Right renal pelvis (tissue), 4 donors: ENCODE results near the gene XPO1. TPM values are rescaled to one million over a fixed set of nuclear protein-coding genes. Genes with fewer than 3 reads are reported as not detected.
A peak's percentile ranks its signal among the peaks of the same experiment; 100 is the strongest.
"Not testable (repeated sequence)": the region's sequence is repeated elsewhere in the genome, so short reads cannot be mapped to it uniquely, and the experiment has no call there.

Source experiments
- DNase-seq, 4 donors: peaks; one replicate each; pipeline ENCODE4 v3.0.0-alpha.2; 2013; ENCODE audit warnings: low read depth in 4 of 4, low spot score in 3 of 4, missing footprints in 1 of 4
- polyA plus RNA-seq, 4 donors: library from polyadenylated mRNA; unstranded; fragments of 120-200 nt; gene quantifications; one replicate each; pipeline ENCODE4 v1.2.1, GENCODE V29; 2013; ENCODE audit not compliant: insufficient read length in 4 of 4

Gene XPO1
- polyA plus RNA-seq, 4 donors = 213 to 267 (median 247) TPM

GRCh38 chr2:61536572-61537276 lies 1.4 kb downstream of the XPO1 start:
- DNase-seq = peak; percentile 63 to 86 (median 80)

GRCh38 chr2:61536180-61536571 lies 2.0 kb downstream of the XPO1 start:
- DNase-seq = peak in 1 of 4 donors; percentile 12

DNA sequence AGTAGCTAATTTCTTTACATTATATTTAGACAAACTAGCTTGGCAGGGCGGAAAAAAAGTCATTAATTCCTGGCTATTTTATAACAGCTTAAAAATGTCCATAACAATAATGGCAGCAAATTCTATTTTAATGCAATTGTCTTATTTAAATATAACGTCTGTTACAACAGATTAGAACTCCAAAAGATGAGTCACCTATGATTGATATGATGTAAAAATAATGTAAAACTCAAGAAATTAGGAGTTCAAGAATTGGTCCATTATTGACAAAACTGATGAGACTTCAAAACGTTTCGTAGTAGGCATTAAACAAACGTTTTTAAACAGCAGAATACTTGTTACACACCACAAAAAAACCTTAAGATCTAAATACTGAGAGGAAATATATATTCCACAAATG lies 2.7 kb downstream of the XPO1 start:
- DNase-seq = no peak

DNA sequence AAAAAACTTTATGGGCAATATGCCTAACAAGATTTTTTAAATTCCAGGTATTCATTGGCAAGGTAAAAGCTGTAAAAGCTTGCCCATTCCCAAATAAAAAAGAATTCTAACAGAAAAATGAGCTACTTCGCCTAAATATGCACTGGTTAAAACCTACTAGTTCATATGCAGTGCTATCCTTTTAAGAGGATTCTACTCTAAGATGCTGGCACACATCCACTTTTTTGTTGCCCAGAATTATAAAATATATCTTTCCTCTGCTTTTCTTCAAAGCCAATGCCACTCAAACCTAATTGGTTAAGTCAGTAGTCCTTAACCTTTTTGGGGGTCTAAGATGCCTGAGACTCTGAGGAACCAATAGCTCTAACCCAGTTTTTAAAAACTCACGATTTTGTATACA lies 3.2 kb downstream of the XPO1 start:
- no peak for DNase-seq

DNA sequence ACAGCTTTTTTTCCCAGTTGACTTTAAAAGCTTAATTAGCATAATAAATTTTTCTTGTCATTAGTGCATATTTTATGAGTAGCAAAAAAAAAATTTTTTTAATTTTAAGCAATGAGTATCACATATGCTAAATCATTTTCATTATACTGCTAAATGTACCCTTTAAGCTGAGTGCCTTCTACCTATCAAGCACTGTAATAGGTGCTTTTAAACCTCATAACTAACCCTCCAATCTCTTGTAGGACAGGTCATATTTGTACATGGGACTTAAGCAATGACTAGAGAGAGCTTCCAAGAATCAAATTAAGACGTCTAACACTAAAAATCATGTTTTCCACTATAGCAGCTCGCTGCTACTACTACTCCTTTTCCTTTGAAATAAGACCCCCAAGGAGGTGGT lies 7.4 kb downstream of the XPO1 start:
- DNase-seq = no peak

DNA sequence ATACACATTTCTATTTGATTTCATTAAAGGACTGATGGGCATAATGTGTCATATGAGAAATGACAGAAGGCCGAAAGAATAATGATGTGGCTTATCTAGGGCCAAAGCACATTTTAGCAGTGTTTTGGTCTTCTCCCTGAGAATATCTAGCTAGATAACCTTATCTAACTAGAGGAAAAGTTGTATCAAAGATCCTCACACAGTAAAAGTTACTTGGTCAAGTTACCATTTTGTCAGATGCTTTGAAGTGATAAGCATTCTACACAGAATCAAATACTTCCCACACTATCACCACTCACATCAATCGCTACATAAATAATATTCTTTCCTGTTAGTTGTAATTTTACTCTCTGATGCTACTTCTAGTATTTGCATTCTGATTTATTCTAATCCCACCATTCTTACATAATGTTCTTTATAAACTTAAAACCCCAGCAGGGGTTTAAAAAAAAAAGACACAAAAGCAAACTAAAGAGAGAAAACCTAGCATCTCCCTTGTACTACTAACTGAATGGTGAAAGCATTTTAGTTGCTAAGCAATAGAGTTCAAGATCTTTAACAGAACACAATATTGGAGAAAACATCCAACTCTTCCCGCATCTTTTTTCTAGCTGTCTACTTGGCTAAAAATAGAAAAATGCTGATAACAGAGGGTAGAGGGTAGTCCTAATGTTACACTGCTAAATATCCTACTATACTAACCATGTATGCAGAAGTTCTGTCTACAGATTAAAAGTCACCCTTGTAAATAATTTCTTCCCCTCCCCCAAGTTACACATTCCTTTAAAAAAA lies 8.0 kb downstream of the XPO1 start:
- DNase-seq = no peak

- no peak for DNase-seq
Measured at GRCh38 chr2:61520261-61520660, 17.9 kb downstream of the XPO1 start.

DNA sequence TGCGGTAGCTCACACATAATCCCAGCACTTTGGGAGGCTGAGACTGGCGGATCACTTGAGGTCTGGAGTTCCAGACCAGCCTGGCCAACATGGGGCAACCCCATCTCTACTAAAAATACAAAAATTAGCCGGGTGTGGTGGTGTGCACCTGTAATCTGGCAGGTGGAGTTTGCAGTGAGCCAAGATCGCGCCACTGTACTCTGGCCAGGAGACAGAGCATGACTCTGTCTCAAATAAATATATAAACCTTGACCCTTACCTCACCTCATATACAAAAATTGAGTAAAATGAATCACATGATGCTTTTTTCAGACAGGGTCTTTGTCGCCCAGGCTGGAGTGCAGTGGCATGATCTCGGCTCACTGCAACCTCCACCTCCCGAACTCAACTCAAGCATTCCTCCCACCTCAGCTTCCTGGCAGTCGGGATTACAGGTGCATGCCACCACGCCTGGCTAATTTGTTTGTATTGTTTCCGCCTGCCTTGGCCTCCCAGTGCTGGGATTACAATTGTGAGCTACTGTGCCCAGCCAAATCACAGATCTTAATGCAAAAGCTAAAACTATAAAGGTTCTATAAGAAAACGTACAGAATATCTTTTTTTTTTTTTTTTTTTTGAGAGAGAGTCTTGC lies 25.3 kb downstream of the XPO1 start:
- DNase-seq = no peak

GRCh38 chr2:61510674-61511671 lies 27.2 kb downstream of the XPO1 start:
- no peak for DNase-seq

GRCh38 chr2:61504949-61505348 lies 33.2 kb downstream of the XPO1 start:
- DNase-seq = no peak

DNA sequence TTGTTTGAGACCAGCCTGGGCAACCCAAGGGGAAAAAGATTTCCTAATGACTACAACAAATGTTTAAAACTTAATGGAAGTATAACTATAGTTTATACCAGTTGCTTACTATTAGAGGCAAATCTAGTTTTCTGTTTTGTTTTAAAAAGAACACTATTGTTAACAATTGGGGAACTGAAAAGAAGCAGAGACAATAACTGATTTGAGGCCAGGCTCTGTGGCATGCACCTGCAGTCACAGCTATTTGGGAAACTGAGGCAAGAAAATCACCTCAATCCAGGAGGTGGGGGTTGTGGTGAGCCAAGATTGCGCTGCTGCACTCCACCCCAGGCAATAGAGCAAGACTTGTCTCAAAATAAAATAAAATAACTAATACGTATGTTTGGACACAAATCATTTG lies 39.1 kb downstream of the XPO1 start:
- DNase-seq = no peak

- DNase-seq = no peak
Measured at GRCh38 chr2:61493523-61493942, 44.6 kb downstream of the XPO1 start.

DNA sequence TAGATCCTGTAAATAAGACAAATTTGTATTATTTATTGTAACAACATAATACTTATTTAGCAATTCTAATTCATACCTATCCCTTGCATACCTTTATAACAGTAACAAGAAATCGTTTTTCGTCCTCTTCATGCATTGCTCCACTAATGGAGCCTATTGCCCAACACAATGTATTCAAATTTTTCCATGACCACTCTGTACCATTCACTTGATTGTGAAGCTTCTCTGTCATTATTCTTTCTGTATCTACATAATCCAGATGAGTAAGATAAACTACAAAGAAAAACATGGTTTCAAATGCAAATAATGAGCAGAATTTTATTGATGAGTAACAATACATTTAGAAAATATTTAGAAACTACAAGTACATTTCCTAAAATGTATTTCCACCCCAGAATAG lies 45.7 kb downstream of the XPO1 start:
- no peak for DNase-seq

DNA sequence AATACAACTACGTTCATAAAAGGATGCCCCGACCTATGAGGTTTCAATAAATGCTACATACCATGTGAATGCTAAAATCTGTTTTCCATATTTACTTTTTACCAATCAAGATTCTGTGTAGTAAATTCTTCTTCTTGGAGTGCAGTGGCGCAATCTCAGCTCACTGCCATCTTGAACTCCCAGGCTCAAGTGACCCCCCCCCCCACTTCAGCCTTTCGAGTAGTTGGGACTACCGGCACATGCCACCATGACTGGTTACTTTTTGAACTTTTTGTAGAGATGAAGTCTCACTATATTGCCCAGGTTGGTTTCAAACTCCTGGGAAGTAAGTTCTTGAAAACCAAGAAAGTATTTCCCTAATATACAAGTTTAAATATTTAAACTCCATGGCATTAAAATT lies 52.9 kb downstream of the XPO1 start:
- no peak for DNase-seq

DNA sequence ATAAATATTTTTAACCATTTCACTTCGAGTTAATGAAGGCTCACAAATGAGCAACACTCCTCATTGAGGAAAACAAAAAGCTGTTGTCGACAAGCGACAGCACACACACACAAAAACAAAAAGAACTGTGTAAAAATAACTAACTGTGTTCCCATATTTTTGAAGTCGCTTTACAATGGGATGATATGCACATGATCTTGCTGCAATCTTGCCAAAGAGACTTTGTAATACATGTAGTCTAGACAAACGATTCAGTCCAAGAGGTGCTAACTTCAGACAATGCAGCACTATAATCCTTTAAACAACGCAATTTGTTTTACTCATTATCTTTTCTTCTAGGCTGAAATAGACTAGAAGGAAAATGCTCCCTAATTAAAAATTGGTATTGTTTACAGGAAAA lies 60.1 kb downstream of the XPO1 start:
- DNase-seq = no peak

GRCh38 chr2:61476929-61477589 lies 61.1 kb downstream of the XPO1 start:
- DNase-seq = not testable (repeated sequence)

DNA sequence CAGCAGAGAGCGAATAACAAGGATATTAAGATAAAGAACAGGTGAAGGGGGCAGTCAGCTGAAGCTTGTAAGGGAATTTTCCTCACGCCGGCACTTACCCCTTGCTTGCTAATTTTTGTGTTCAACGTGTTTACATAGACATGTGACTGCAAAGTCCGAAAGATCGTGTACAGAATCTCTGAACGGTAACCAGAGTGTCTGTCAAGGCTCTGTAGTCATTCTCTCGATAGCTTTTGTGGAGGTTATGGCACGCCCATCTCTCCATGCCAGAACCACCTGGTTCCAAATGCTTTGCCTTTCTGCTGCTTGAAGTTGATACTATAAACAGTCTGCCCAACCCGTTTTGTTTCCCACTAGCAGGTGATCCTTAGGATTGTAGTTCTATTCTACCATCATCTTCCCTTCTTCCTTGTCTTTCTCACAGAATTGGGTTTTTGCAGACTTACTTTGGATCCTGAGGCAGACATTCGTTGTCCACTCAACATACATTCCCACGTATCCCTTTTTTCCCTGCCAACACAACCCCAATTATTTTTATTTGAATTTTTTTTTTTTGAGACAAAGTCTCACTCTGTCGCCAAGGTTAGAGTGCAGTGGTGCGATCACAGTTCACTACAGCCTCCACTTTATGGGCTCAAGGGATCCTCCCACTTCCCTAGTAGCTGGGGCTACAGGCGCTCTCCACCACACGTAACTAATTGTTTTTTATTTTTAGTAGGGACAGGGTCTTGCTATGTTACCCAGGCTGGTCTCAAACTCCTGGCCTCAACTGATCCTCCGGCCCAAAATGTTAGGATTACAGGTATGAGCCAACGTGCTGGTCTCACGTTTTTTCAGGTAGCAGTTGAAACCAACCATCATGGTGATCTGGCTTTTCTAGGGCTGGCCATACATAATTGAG lies 66.0 kb downstream of the XPO1 start:
- DNase-seq = peak; percentile 5 to 29 (median 16)

DNA sequence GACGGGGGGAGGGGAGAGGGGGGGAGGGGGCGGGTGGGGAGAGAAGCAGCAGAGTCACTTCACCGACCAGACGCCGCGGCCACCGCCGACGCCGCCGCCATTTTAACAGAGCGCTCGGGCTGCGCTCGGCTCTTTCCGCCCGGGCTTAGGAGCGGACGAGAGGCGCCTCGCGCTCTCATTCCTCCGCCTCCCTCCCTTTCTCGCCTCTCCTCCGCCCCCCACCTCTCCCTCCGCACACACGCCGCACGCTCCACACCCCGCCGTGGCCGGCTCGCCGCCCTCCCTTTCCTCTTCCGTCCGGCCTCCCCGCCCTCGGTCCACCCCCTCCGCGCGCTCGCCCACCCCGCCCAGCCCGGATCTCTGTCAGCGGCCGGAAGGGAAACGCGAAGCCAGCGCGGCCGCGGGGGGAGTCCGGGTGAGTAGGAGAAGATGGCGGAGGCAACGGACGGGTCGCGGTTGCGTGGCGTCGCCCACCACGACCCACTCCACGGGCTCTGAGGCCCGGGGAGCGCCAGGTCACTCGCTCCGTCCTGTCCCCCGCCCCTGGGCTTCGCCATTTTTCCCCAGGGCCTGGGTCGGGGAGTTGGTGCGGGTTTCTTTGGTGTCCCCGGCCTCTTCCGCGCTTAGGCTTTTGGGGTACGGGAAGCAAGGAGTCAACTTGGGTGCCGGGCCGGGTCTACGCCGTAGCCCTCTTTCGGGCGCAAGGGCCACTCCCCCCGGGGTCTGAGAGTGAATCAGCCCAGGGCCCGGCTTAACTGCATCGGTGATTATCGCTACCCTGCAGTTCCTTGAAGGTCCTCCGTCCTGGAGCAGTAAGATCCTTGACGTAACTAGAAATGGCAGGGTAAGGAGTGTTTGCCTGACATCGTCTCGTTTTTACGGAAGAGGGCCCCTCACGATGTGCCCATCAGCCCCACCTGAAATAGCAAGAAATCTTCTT lies 66.9 kb downstream of the XPO1 start, which contains the start of gene USP34:
Gene USP34 (minus strand): TSS at position 123 of the 940 bp plus-strand sequence. CDS start 395 bp downstream, outside the sequence.
- peak; percentile 90 to 93 (median 90) for DNase-seq
